Heart right ventricle (tissue), 16 donors: ENCODE measurements around the gene PTPRM. TPM values are rescaled to one million over a fixed set of nuclear protein-coding genes. Genes with fewer than 3 reads are reported as not detected.
A peak's percentile ranks its signal among the peaks of the same experiment; 100 is the strongest.

Experiments
- ATAC-seq, 8 donors: fragments of 200-7000 bp; cut with Tn5 transposase; one replicate each; pipeline ENCODE4 v1.9.1; 2020; ENCODE audit warnings: mild to moderate bottlenecking in 8 of 8, moderate library complexity in 8 of 8, moderate number of reproducible peaks in 1 of 8
- DNase-seq, 2 donors: peaks; one replicate each; pipeline ENCODE4 v3.0.0-alpha.2; 2020
- H3K27ac ChIP-seq, 10 donors: fragments of 200-600 bp; sonication (generic) in 2 of 10; one replicate each; pipeline versions ENCODE4 v1.5.0 to v1.8.0; 2020 to 2022; ENCODE audit warnings: mild to moderate bottlenecking in 3 of 10
- H3K27me3 ChIP-seq, 7 donors: fragments of 200-600 bp; one replicate each; pipeline ENCODE4 v1.8.0; 2021 to 2022; ENCODE audit warnings: mild to moderate bottlenecking in 2 of 7
- H3K36me3 ChIP-seq, 9 donors: fragments of 200-600 bp; sonication (generic) in 1 of 9; one replicate each; pipeline versions ENCODE4 v1.5.0 to v1.8.0; 2020 to 2022; ENCODE audit warnings: mild to moderate bottlenecking in 2 of 9
- H3K4me1 ChIP-seq, 9 donors: fragments of 200-600 bp; sonication (generic) in 1 of 9; one replicate each; pipeline versions ENCODE4 v1.5.0 to v1.8.0; 2020 to 2022; ENCODE audit warnings: mild to moderate bottlenecking in 4 of 9
- H3K4me3 ChIP-seq, 10 donors: fragments of 200-600 bp; sonication (generic) in 2 of 10; one replicate each; pipeline versions ENCODE4 v1.5.0 to v1.8.0; 2020 to 2022; ENCODE audit warnings: mild to moderate bottlenecking in 7 of 10, moderate library complexity in 2 of 10
- H3K9me3 ChIP-seq, 11 donors: fragments of 200-600 bp in 10 of 11; sonication (generic) in 2 of 11; one replicate each; pipeline versions ENCODE4 v1.5.0 to v1.8.0; 2013 to 2022; ENCODE audit warnings: mild to moderate bottlenecking in 2 of 11, control low read depth in 1 of 11, moderate library complexity in 1 of 11
- CTCF ChIP-seq, 9 donors: fragments of 200-600 bp; sonication (generic) in 2 of 9; IDR thresholded peaks; one replicate each; pipeline versions ENCODE4 v1.5.0 to v1.8.0; 2021 to 2022; ENCODE audit warnings: antibody characterized with exemption in 9 of 9, mild to moderate bottlenecking in 5 of 9, moderate library complexity in 1 of 9
- WGBS, 2 donors: extraction: QIAGEN DNeasy Blood & Tissue Kit; methylation state at CpG; one replicate each; pipeline ENCODE4 v1.1.7; 2013; ENCODE audit warnings: inconsistent platforms in 1 of 2; 5-methylcytosine and 5-hydroxymethylcytosine counted together
- intact Hi-C, 10 donors: fragments of 100-400 bp; cut with DNase I; formaldehyde crosslinking; loops; one replicate each; pipeline versions ENCODE4 v1.11.1 to v1.14.2; 2022
- polyA plus RNA-seq, 2 donors: library from polyadenylated mRNA; stranded (reverse); fragments of 200-250 nt; gene quantifications; one replicate each; pipeline ENCODE4 v1.2.3, GENCODE V29; 2013
- total RNA-seq, 10 donors: library from RNA; stranded (reverse); fragmentation: NEBNext Ultra II Directional in 3 of 10; extraction: Animal tissue kit (Norgen Biotek cat#: 25700) in 3 of 10; gene quantifications; one replicate each; pipeline versions ENCODE4 v1.2.1 to v1.2.4, GENCODE V29; 2021 to 2023
- donor health status: Arrhythmogenic right ventricular cardiomyopathy.
- donor health status: ischemic (EF 13 %, LVEDD 7.1; RV severe dilation, severe dysfunction).
- donor health status: healthy with polysubstance abuse.
- donor health status: DM: no; HTN: yes; CAD: no.
- donor health status: DM: no; HTN: no; CAD: no.
- donor health status: ischemic (EF 25% LVEDD 6.9; RV normal size, moderate dysfunction).
- donor health status: ischemic (EF 25% LVEDD 5.7; RV mildly dilated, moderate dysfunction).
- donor health status: healthy.
- donor health status: DM: yes; HTN: yes; CAD: no.
- donor health status: Ischemic cardiomyopathy.
- donor health status: ischemic (EF 35%, LVEDD 5.7; RV mildly dilated, moderate dysfunction).
- donor health status: nonischemic (EF 11% LVEDD 7.7; RV severe dilation, severe dysfunction).
- donor health status: DM: yes; HTN: yes; CAD: no.
- donor health status: PGD.
- donor health status: ischemic (EF 29% LVEDD 5.4; RV normal size, mild dysfunction).
- donor health status: nonischemic (EF 23%, LVEDD 6.1; RV moderate dilation, normal function).

PTPRM gene
- total and polyA plus RNA-seq, 12 donors, result 81.7 to 170 (median 132) TPM

- Histone ChIP-seq H3K27ac (peak overlapping the region in 1 of 10 donors; percentile 0), H3K4me3 (no peak overlapping the region), H3K36me3 (peaks cover 0 to 22% (median 0%) of the 10 kb centered on the region in 9 donors), H3K4me1 (peaks cover 0 to 18% (median 6%) of the 10 kb centered on the region in 9 donors), H3K27me3 (no peaks in the 10 kb centered on the region), H3K9me3 (peaks cover 0 to 5% (median 0%) of the 10 kb centered on the region in 11 donors)
- WGBS, 2 donors, result 63 to 73% methylated on average over 10 of the region's 10 CpGs
- intact Hi-C loops, result no loop called here
- no peak for DNase-seq
- ATAC-seq, result peak; percentile 42 to 91 (median 72)
- TF ChIP-seq CTCF (IDR thresholded peaks at IDR 0.05), result no peak
These were observed 586.9 kb downstream of the PTPRM start for GRCh38 chr18:8153887-8154583.

GRCh38 chr18:8162802-8163201 is 595.7 kb downstream of the PTPRM start:
- Histone ChIP-seq H3K27me3 (no peaks in the 10 kb centered on the region), H3K27ac (no peak overlapping the region), H3K4me1 (peaks cover 0 to 38% (median 3%) of the 10 kb centered on the region in 9 donors), H3K9me3 (peaks cover 0 to 5% (median 0%) of the 10 kb centered on the region in 11 donors), H3K36me3 (peaks cover 0 to 17% (median 0%) of the 10 kb centered on the region in 9 donors), H3K4me3 (no peak overlapping the region)
- peak in 5 of 8 donors; percentile 46 to 92 (median 81) for ATAC-seq
- 69 to 73% methylated on average over 5 of the region's 5 CpGs for WGBS, 2 donors
- intact Hi-C loops, result loop anchor here in 1 of 10 donors (10.0 kb wide), 1 partner anchor 202 kb away; no protein-coding TSS in a partner anchor
- peak in 1 of 2 donors; percentile 52 for DNase-seq
- TF ChIP-seq CTCF (IDR thresholded peaks at IDR 0.05), result no peak

- ATAC-seq (peak in 1 of 8 donors; percentile 52), DNase-seq (no peak)
- Histone ChIP-seq H3K4me3 (no peak overlapping the region), H3K4me1 (peaks cover 0 to 42% (median 3%) of the 10 kb centered on the region in 9 donors), H3K9me3 (peaks cover 0 to 4% (median 0%) of the 10 kb centered on the region in 11 donors), H3K27me3 (no peaks in the 10 kb centered on the region), H3K27ac (no peak overlapping the region), H3K36me3 (peaks cover 0 to 10% (median 0%) of the 10 kb centered on the region in 9 donors)
- 87 to 94% methylated on average over 4 of the region's 4 CpGs for WGBS, 2 donors
- TF ChIP-seq CTCF (IDR thresholded peaks at IDR 0.05), result no peak
- intact Hi-C loops, result loop anchor here in 1 of 10 donors (10.0 kb wide), 1 partner anchor 201 kb away; no protein-coding TSS in a partner anchor
These were observed 596.3 kb downstream of the PTPRM start for GRCh38 chr18:8163286-8163959.

- H3K4me3 ChIP-seq, result no peak overlapping the region
- no peak for DNase-seq
- peaks cover 0 to 44% (median 3%) of the 10 kb centered on the region in 9 donors for H3K4me1 ChIP-seq
- H3K27ac ChIP-seq, result no peak overlapping the region
- H3K36me3 ChIP-seq, result no peaks in the 10 kb centered on the region
- WGBS, 2 donors, result 79 to 87% methylated on average over 6 of the region's 6 CpGs
- no peak for TF ChIP-seq CTCF (IDR thresholded peaks at IDR 0.05)
- no peaks in the 10 kb centered on the region for H3K27me3 ChIP-seq
- intact Hi-C loops, result loop anchor here in 1 of 10 donors (10.0 kb wide), 1 partner anchor 200 kb away; no protein-coding TSS in a partner anchor
- no peaks in the 10 kb centered on the region for H3K9me3 ChIP-seq
- ATAC-seq, result peak in 2 of 8 donors; percentile 34 to 50
These were observed 598.0 kb downstream of the PTPRM start for GRCh38 chr18:8165095-8165494.
